ENCODE data around the gene NEK8. TPM values are rescaled to one million over a fixed set of nuclear protein-coding genes. Genes with fewer than 3 reads are reported as not detected.

The NEK8 gene
- total RNA-seq, 2 donors from 2014 or later, result 5.1 to 13.2 TPM

DNA sequence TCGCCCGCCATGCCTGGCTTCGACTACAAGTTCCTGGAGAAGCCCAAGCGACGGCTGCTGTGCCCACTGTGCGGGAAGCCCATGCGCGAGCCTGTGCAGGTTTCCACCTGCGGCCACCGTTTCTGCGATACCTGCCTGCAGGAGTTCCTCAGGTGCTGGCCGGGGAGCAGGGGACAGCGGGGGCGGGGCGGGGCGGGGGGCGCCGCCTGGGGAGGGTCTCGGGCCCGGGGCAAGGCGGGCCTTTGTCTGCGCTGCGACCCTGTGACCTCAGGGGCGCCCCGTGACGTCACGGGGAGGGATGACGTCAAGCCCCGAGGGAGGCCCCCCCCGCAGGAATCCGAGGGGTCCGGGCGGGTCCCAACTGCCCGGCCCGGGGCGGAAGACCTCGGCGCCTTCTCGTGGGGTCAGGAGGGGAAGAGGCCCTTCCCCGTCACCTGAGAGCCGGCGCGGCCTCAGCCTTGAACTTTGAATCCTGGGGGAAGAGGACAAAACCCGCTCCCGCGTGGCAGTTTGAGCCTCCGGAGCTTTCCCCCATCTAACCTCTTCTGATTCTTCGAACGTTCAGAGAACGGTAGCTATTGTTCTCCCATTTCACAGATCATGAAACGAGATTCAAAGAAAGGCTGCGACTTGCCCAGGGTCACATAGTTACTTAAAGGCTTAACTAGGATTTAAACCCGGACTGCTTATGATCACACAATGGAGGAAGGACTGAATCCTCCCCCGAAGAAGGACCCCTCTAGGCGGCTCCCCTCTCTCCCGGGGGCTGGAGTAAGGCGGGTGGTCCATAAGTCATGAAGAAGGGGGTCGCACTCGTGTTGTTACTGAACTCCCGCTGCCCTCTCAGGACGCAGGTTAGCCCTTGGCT lies 15.8 kb downstream of the NEK8 start:
- H3K27ac ChIP-seq, result peak overlapping the region; percentile 99
- H3K36me3 ChIP-seq, result peaks cover 3 to 5% of the 10 kb centered on the region in 2 donors
- DNase-seq (ENCODE audit: low spot score), result no peak
- intact Hi-C loops (cut with DNase I), result loop anchor here (10.0 kb wide), 1 partner anchor 60 kb away; no protein-coding TSS in a partner anchor
- no peaks in the 10 kb centered on the region for H3K9me3 ChIP-seq
- peak overlapping the region; percentile 93 to 99 for H3K4me3 ChIP-seq
- WGBS, result under 1% methylated on average over 51 of the region's 61 CpGs
- peak; percentile 27 for TF ChIP-seq POLR2A (IDR thresholded peaks at IDR 0.05)
- TF ChIP-seq, protein P1, sequence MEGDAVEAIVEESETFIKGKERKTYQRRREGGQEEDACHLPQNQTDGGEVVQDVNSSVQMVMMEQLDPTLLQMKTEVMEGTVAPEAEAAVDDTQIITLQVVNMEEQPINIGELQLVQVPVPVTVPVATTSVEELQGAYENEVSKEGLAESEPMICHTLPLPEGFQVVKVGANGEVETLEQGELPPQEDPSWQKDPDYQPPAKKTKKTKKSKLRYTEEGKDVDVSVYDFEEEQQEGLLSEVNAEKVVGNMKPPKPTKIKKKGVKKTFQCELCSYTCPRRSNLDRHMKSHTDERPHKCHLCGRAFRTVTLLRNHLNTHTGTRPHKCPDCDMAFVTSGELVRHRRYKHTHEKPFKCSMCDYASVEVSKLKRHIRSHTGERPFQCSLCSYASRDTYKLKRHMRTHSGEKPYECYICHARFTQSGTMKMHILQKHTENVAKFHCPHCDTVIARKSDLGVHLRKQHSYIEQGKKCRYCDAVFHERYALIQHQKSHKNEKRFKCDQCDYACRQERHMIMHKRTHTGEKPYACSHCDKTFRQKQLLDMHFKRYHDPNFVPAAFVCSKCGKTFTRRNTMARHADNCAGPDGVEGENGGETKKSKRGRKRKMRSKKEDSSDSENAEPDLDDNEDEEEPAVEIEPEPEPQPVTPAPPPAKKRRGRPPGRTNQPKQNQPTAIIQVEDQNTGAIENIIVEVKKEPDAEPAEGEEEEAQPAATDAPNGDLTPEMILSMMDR (IDR thresholded peaks at IDR 0.05), result no peak
- peaks cover 31% of the 10 kb centered on the region for H3K4me1 ChIP-seq (replicated peaks)
- no peaks in the 10 kb centered on the region for H3K27me3 ChIP-seq (replicated peaks; ENCODE audit: insufficient read depth)

DNA sequence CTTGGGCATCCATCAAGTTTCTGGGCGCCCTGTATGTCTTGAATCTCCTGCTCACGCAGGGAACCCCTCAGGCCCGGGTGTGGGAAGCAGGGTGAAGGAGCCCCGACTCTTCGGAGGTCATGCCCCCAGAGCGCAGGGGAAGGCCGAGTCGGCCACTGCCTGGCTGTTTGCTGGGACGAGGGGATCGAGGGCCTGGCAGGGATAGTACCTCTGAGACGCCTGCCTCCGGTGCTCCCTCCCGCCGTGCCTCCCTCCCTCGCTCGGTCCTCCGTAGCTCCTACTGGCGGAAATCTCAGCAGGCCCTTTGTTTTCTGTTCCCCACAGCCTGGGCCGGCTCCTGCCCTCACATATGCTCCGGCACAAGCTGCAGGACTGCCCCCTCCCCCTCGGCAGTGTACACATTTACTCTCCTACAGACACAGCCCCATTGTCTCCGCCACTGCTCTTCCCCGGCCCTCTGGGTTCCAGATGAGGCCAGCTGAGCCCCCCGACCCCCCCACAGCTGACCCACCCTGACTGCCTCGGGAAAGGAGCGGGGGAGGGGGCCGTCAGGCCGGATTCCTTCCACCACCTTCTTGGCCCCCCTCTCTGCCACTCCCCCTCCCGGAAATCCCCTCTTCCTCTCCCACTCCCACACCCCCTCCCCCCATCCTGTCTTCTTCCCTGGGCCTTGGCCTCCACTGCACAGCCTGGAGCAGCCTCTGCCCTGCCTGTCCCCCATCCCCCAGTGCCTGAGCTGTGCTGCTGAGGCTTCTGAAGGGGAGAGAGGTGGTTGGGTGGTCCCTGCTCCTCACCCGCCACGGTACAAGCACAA lies 16.6 kb downstream of the NEK8 start:
- Histone ChIP-seq H3K9me3 (no peaks in the 10 kb centered on the region), H3K27me3 (replicated peaks; ENCODE audit: insufficient read depth) (no peaks in the 10 kb centered on the region), H3K36me3 (peaks cover 5% of the 10 kb centered on the region in 2 donors), H3K27ac (peak overlapping the region; percentile 99), H3K4me1 (replicated peaks) (peaks cover 31% of the 10 kb centered on the region), H3K4me3 (peak overlapping the region; percentile 93 to 99)
- DNase-seq (ENCODE audit: low spot score), result peak; percentile 78
- 3% methylated on average over 31 of the region's 31 CpGs for WGBS
- TF ChIP-seq, protein P1 (IDR thresholded peaks at IDR 0.05), result no peak
- TF ChIP-seq POLR2AphosphoS5 (IDR thresholded peaks at IDR 0.05), result peak; percentile 37
- intact Hi-C loops (cut with DNase I), result loop anchor here (10.0 kb wide), 1 partner anchor 60 kb away; no protein-coding TSS in a partner anchor

DNA sequence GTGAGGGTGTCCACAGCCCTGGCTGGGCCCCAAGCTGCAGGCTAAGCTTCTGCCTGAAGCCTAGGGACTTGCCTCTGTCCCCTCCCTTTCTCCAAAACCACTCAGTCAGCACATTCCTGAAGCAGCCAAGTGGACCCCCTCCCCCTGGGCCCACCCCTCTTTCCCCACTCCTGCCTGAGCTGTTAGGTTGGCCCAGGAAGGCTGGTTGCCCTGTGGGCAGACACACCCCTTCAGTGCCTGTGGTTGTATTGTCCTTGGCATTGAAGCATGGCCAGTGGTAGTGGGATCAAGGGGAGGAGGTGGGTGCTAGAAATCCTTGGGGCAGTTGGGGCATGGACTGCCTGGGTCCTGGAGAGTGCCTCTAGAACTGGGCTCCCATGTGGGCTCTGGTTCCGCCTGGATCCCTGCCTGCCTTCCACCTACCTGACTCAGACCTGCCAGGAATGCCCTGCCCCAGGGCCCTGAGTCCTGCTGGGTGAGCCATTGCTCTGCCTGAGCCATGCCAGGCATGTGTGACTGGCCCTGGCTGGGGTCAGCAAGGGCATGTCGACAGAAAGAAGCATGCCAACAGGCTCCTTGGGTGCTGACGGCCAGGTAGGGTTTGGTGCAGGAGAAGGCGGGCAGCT lies 17.3 kb downstream of the NEK8 start:
- H3K27me3 ChIP-seq (replicated peaks; ENCODE audit: insufficient read depth), result no peaks in the 10 kb centered on the region
- peaks cover 31% of the 10 kb centered on the region for H3K4me1 ChIP-seq (replicated peaks)
- peak overlapping the region; percentile 93 to 99 for H3K4me3 ChIP-seq
- no peak for DNase-seq (ENCODE audit: low spot score)
- WGBS, result 52% methylated on average over 4 of the region's 4 CpGs
- H3K9me3 ChIP-seq, result no peaks in the 10 kb centered on the region
- peak overlapping the region; percentile 99 for H3K27ac ChIP-seq
- intact Hi-C loops (cut with DNase I), result loop anchor here (10.0 kb wide), 1 partner anchor 61 kb away; no protein-coding TSS in a partner anchor
- H3K36me3 ChIP-seq, result peaks cover 5% of the 10 kb centered on the region in 2 donors
- TF ChIP-seq POLR2A (IDR thresholded peaks at IDR 0.05) (peak; percentile 38), POLR2AphosphoS5 (IDR thresholded peaks at IDR 0.05) (no peak)
- TF ChIP-seq, protein P1 (IDR thresholded peaks at IDR 0.05), result no peak

DNA sequence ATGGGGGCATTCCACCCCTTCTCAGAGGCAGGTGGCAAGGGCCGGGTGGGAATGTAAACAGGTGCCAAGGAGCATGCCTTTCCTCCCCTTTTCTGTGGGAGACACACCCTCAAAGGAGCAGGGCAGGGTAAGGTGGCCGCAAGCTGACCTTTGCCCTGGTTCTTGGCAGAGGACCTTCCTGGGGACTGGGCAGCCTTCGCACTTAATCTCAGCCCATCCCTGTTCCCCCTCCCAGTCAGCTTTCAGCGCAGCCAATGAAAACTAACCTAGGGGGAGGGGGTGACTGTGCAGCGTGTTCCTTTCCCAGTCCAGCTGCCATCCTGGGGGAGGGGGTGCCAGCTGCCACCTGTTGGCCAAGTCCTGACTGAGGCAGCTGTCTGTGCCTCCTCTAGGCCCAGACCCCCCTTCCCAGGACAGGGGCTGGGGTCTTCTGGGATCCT lies 18.0 kb downstream of the NEK8 start:
- TF ChIP-seq POLR2A (IDR thresholded peaks at IDR 0.05), result no peak
- TF ChIP-seq, protein P1 (IDR thresholded peaks at IDR 0.05), result no peak
- TF ChIP-seq POLR2AphosphoS5 (IDR thresholded peaks at IDR 0.05), result no peak
- Histone ChIP-seq H3K4me3 (peak overlapping the region in 1 of 2 donors; percentile 99), H3K27me3 (replicated peaks; ENCODE audit: insufficient read depth) (no peaks in the 10 kb centered on the region), H3K9me3 (no peaks in the 10 kb centered on the region), H3K4me1 (replicated peaks) (peaks cover 31% of the 10 kb centered on the region), H3K27ac (peak overlapping the region; percentile 99), H3K36me3 (peaks cover 5% of the 10 kb centered on the region in 2 donors)
- WGBS, result 24% methylated on average over 5 of the region's 5 CpGs
- DNase-seq (ENCODE audit: low spot score), result no peak
- intact Hi-C loops (cut with DNase I), result loop anchor here (10.0 kb wide), 1 partner anchor 62 kb away; no protein-coding TSS in a partner anchor

Measured in prostate gland (tissue), 2 donors.